ENCODE results near the gene TRPC3.

The TRPC3 gene

GRCh38 chr4:121879135-121879534 lies 72.7 kb downstream of the TRPC3 start:
- no peak overlapping the region for H3K27ac ChIP-seq
- no peak for DNase-seq (ENCODE audit: low read depth, low spot score)

- DNase-seq (ENCODE audit: low read depth, low spot score), result no peak
- H3K27ac ChIP-seq, result no peak overlapping the region
Observed at GRCh38 chr4:121877041-121877773, 74.7 kb downstream of the TRPC3 start.

GRCh38 chr4:121876070-121876469 lies 75.8 kb downstream of the TRPC3 start:
- DNase-seq (ENCODE audit: low read depth, low spot score), result no peak
- no peak overlapping the region for H3K27ac ChIP-seq

GRCh38 chr4:121875652-121876051 lies 76.2 kb downstream of the TRPC3 start:
- DNase-seq (ENCODE audit: low read depth, low spot score), result no peak
- H3K27ac ChIP-seq, result no peak overlapping the region

GRCh38 chr4:121873604-121874003 lies 78.3 kb downstream of the TRPC3 start:
- DNase-seq (ENCODE audit: low read depth, low spot score), result no peak
- H3K27ac ChIP-seq, result no peak overlapping the region

GRCh38 chr4:121869841-121870822 lies 81.7 kb downstream of the TRPC3 start, which contains the start of gene BBS7:
Gene BBS7, minus strand, starts transcription at chr4:121870474. Its CDS starts 161 bp downstream, at chr4:121870313.
- peak; percentile 39 for DNase-seq (ENCODE audit: low read depth, low spot score)
- peak within 1 kb of the TSS; percentile 66 for H3K27ac ChIP-seq

GRCh38 chr4:121863799-121864198 lies 88.1 kb downstream of the TRPC3 start:
- no peak for DNase-seq (ENCODE audit: low read depth, low spot score)
- no peak overlapping the region for H3K27ac ChIP-seq

- H3K27ac ChIP-seq, result no peak overlapping the region
Observed at GRCh38 chr4:121861426-121861825, 90.4 kb downstream of the TRPC3 start.

GRCh38 chr4:121860121-121860520 lies 91.7 kb downstream of the TRPC3 start:
- no peak for DNase-seq (ENCODE audit: low read depth, low spot score)
- H3K27ac ChIP-seq, result no peak overlapping the region

More at GRCh38 chr4:121861426-121861825, 90.4 kb downstream of the TRPC3 start:
- DNase-seq (ENCODE audit: low read depth, low spot score), result no peak

- no peak for DNase-seq (ENCODE audit: low read depth, low spot score)
- no peak overlapping the region for H3K27ac ChIP-seq
Observed at GRCh38 chr4:121851354-121851753, 100.5 kb downstream of the TRPC3 start.

- no peak for DNase-seq (ENCODE audit: low read depth, low spot score)
- H3K27ac ChIP-seq, result no peak overlapping the region
Observed at GRCh38 chr4:121846662-121847061, 105.2 kb downstream of the TRPC3 start.

GRCh38 chr4:121842862-121843261 lies 109.0 kb downstream of the TRPC3 start:
- no peak overlapping the region for H3K27ac ChIP-seq
- DNase-seq (ENCODE audit: low read depth, low spot score), result no peak

- H3K27ac ChIP-seq, result no peak overlapping the region
- DNase-seq (ENCODE audit: low read depth, low spot score), result no peak
Observed at GRCh38 chr4:121838136-121838535, 113.7 kb downstream of the TRPC3 start.

- DNase-seq (ENCODE audit: low read depth, low spot score), result no peak
Observed at GRCh38 chr4:121829511-121829910, 122.3 kb downstream of the TRPC3 start.

More at GRCh38 chr4:121829511-121829910, 122.3 kb downstream of the TRPC3 start:
- no peak overlapping the region for H3K27ac ChIP-seq
